T47D (cell line): ENCODE measurements around the gene CCR3.

Experiments
- DNase-seq, 2 experiments: peaks; one replicate each; pipeline versions ENCODE4 v3.0.0 to v3.0.0-alpha.2; 2011 to 2012; ENCODE audit warnings: low read depth in 1 of 2, low spot score in 1 of 2
- JUND ChIP-seq: IDR thresholded peaks from 2 replicates; pipeline ENCODE4 v1.6.1; 2012; ENCODE audit warnings: low read depth
- in situ Hi-C: cut with HindIII; loops from 2 replicates; pipeline ENCODE4 v1.10.0; 2016; ENCODE audit warnings: low sequenced_read_pairs, low pct_unique_long_range_greater_than_20kb

CCR3 gene

GRCh38 chr3:46297658-46298423 is 55.6 kb downstream of the CCR3 start:
- no peak for TF ChIP-seq JUND
- in situ Hi-C loops = no loop called here
- DNase-seq = no peak

- no peak for DNase-seq
- no peak for TF ChIP-seq JUND
- in situ Hi-C loops = no loop called here
Measured at GRCh38 chr3:46298871-46299607, 56.8 kb downstream of the CCR3 start.

- no peak for DNase-seq
- in situ Hi-C loops = no loop called here
- TF ChIP-seq JUND = no peak
Measured at GRCh38 chr3:46299608-46300460, 57.6 kb downstream of the CCR3 start.

- TF ChIP-seq JUND = no peak
- no peak for DNase-seq
- in situ Hi-C loops = no loop called here
Measured at GRCh38 chr3:46300461-46300789, 58.2 kb downstream of the CCR3 start.

- in situ Hi-C loops = no loop called here
- TF ChIP-seq JUND = no peak
- DNase-seq = no peak
Measured at GRCh38 chr3:46301122-46301835, 59.0 kb downstream of the CCR3 start.

- no peak for DNase-seq
- in situ Hi-C loops = no loop called here
- no peak for TF ChIP-seq JUND
Measured at GRCh38 chr3:46303240-46303639, 61.0 kb downstream of the CCR3 start.

- in situ Hi-C loops = no loop called here
- no peak for TF ChIP-seq JUND
- no peak for DNase-seq
Measured at GRCh38 chr3:46304739-46305138, 62.5 kb downstream of the CCR3 start.

- in situ Hi-C loops = no loop called here
- DNase-seq = peak; percentile 26 to 84
- peak; percentile 73; the same call in 1 of the 2 replicates for TF ChIP-seq JUND
Measured at GRCh38 chr3:46312991-46313390, 70.7 kb downstream of the CCR3 start.

- no peak for TF ChIP-seq JUND
- DNase-seq = no peak
- in situ Hi-C loops = no loop called here
Measured at GRCh38 chr3:46314517-46314916, 72.3 kb downstream of the CCR3 start.

GRCh38 chr3:46316206-46316605 is 73.9 kb downstream of the CCR3 start:
- TF ChIP-seq JUND = no peak
- no peak for DNase-seq
- in situ Hi-C loops = no loop called here
